ENCODE data around the gene SHF.

DNA sequence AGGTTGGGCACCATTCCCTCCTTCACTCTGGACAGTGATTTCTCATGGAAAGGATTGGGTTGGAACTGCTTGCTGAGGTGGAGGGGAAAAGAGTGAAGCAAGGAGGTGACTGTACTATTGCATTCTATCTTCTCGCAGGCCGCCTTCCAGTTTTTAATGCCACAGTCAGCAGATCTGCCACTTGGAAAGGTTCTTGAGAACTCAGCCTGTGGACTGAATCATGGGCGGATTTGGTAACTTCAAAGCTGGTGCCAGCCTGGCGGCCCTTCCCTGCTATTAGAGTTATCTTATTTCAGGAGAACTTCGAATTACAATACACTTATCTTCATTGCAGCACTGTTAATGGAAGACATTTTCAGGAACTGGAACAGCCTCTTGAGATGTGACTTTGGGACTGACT, 41.2 kb upstream of the SHF start:
- TF ChIP-seq CTCF (IDR thresholded peaks at IDR 0.05; ENCODE audit: low read depth, low read length, poor library complexity, severe bottlenecking) (no peak), EZH2phosphoT487 (IDR thresholded peaks at IDR 0.05; ENCODE audit: borderline replicate concordance, low read length) (no peak)
